Measurements from ENCODE around the gene UBASH3B. TPM values are rescaled to one million over a fixed set of nuclear protein-coding genes. Genes with fewer than 3 reads are reported as not detected.

The UBASH3B gene
- total RNA-seq, 4 donors from 2014 or later = 1.8 to 6.6 (median 3.4) TPM

- no peaks in the 10 kb centered on the region for H3K4me1 ChIP-seq
- H3K27me3 ChIP-seq = peaks cover 5% of the 10 kb centered on the region
- no peak for TF ChIP-seq POLR2AphosphoS5 (IDR thresholded peaks at IDR 0.05)
- no peak for TF ChIP-seq POLR2A (IDR thresholded peaks at IDR 0.05)
- TF ChIP-seq CTCF (IDR thresholded peaks at IDR 0.05) = no peak
- TF ChIP-seq EP300 (IDR thresholded peaks at IDR 0.05) = no peak
- no peaks in the 10 kb centered on the region for H3K9me3 ChIP-seq
- no peak overlapping the region for H3K27ac ChIP-seq
- ATAC-seq = no peak
- no peak overlapping the region for H3K4me3 ChIP-seq
- no peaks in the 10 kb centered on the region for H3K36me3 ChIP-seq
- 64 to 86% methylated on average over 9 to 10 of the region's 10 CpGs for WGBS, 2 donors (ENCODE audit: low coverage in 1 of 2)
Measured at GRCh38 chr11:122843281-122844141, 188.0 kb downstream of the UBASH3B start.

- ATAC-seq = no peak
Measured at GRCh38 chr11:122847466-122847865, 191.9 kb downstream of the UBASH3B start.

GRCh38 chr11:122848186-122848585, 192.7 kb downstream of the UBASH3B start:
- no peak for ATAC-seq
- Histone ChIP-seq H3K4me1 (no peaks in the 10 kb centered on the region), H3K27me3 (peaks cover 35% of the 10 kb centered on the region), H3K27ac (no peak overlapping the region), H3K36me3 (no peaks in the 10 kb centered on the region), H3K4me3 (no peak overlapping the region), H3K9me3 (no peaks in the 10 kb centered on the region)
- no peak for TF ChIP-seq CTCF (IDR thresholded peaks at IDR 0.05)
- no peak for TF ChIP-seq POLR2A (IDR thresholded peaks at IDR 0.05)
- TF ChIP-seq EP300 (IDR thresholded peaks at IDR 0.05) = no peak
- no peak for TF ChIP-seq POLR2AphosphoS5 (IDR thresholded peaks at IDR 0.05)
- 67 to 100% methylated on average over 1 of the region's 1 CpG for WGBS, 2 donors (ENCODE audit: low coverage in 1 of 2)

More at GRCh38 chr11:122847466-122847865, 191.9 kb downstream of the UBASH3B start:
- Histone ChIP-seq H3K27me3 (peaks cover 28% of the 10 kb centered on the region), H3K4me1 (no peaks in the 10 kb centered on the region), H3K36me3 (no peaks in the 10 kb centered on the region), H3K4me3 (no peak overlapping the region), H3K27ac (no peak overlapping the region), H3K9me3 (no peaks in the 10 kb centered on the region)
- TF ChIP-seq POLR2A (IDR thresholded peaks at IDR 0.05) (no peak), EP300 (IDR thresholded peaks at IDR 0.05) (no peak), POLR2AphosphoS5 (IDR thresholded peaks at IDR 0.05) (no peak), CTCF (IDR thresholded peaks at IDR 0.05) (no peak)
- WGBS, 2 donors (ENCODE audit: low coverage in 1 of 2) = 67% methylated on average over 1 of the region's 1 CpG; no CpG with 5 or more reads in 1 of the 2 donors

- no peak for ATAC-seq
- Histone ChIP-seq H3K27me3 (peaks cover 42% of the 10 kb centered on the region), H3K4me3 (no peak overlapping the region), H3K27ac (no peak overlapping the region), H3K36me3 (no peaks in the 10 kb centered on the region), H3K4me1 (no peaks in the 10 kb centered on the region), H3K9me3 (no peaks in the 10 kb centered on the region)
- 42 to 64% methylated on average over 7 of the region's 7 CpGs for WGBS, 2 donors (ENCODE audit: low coverage in 1 of 2)
- TF ChIP-seq POLR2A (IDR thresholded peaks at IDR 0.05) = no peak
- TF ChIP-seq POLR2AphosphoS5 (IDR thresholded peaks at IDR 0.05) = no peak
- TF ChIP-seq EP300 (IDR thresholded peaks at IDR 0.05) = no peak
- TF ChIP-seq CTCF (IDR thresholded peaks at IDR 0.05) = no peak
Measured at GRCh38 chr11:122850076-122850631, 194.6 kb downstream of the UBASH3B start.

All from gastroesophageal sphincter (tissue), 4 donors.